ENCODE measurements around the gene ZMYND8.
A peak's percentile ranks its signal among the peaks of the same experiment; 100 is the strongest.
"Not testable (repeated sequence)": the region's sequence is repeated elsewhere in the genome, so short reads cannot be mapped to it uniquely, and the experiment has no call there.

Gene ZMYND8

GRCh38 chr20:47280668-47281067 is 75.8 kb downstream of the ZMYND8 start:
- no peak overlapping the region for H3K4me3 ChIP-seq (ENCODE audit: low read depth, low read length)
- TF ChIP-seq, protein P1, sequence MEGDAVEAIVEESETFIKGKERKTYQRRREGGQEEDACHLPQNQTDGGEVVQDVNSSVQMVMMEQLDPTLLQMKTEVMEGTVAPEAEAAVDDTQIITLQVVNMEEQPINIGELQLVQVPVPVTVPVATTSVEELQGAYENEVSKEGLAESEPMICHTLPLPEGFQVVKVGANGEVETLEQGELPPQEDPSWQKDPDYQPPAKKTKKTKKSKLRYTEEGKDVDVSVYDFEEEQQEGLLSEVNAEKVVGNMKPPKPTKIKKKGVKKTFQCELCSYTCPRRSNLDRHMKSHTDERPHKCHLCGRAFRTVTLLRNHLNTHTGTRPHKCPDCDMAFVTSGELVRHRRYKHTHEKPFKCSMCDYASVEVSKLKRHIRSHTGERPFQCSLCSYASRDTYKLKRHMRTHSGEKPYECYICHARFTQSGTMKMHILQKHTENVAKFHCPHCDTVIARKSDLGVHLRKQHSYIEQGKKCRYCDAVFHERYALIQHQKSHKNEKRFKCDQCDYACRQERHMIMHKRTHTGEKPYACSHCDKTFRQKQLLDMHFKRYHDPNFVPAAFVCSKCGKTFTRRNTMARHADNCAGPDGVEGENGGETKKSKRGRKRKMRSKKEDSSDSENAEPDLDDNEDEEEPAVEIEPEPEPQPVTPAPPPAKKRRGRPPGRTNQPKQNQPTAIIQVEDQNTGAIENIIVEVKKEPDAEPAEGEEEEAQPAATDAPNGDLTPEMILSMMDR (conservative IDR thresholded peaks at IDR 0.05; ENCODE audit: low read depth, low read length), result no peak
- DNase-seq (ENCODE audit: low read depth), result no peak

- DNase-seq (ENCODE audit: low read depth), result no peak
- TF ChIP-seq, protein P1 (conservative IDR thresholded peaks at IDR 0.05; ENCODE audit: low read depth, low read length), result peak; percentile 18
- no peak overlapping the region for H3K4me3 ChIP-seq (ENCODE audit: low read depth, low read length)
Observed at GRCh38 chr20:47280228-47280627, 76.3 kb downstream of the ZMYND8 start.

DNA sequence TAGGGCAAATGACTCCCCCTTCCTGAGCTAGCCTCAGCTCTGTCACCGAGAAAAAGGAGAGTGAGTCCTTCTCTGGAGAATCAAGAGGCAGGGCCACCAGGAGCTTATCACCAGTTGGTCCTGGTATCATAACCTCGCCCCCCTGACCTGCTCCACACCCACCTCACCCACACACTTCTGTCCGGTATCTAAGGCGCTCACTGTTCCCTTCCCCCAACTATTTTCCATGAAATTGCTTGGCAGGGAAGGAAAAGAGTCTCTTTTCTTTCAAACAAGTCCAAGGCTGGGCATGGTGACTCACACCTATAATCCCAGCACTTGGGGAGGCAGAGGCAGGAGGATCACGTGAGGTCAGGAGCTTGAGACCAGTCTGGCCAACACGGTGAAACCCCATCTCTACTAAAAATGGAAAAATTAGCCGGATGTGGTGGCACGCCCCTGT is 77.6 kb downstream of the ZMYND8 start:
- TF ChIP-seq, protein P1 (conservative IDR thresholded peaks at IDR 0.05; ENCODE audit: low read depth, low read length), result no peak

GRCh38 chr20:47277535-47277872 is 79.0 kb downstream of the ZMYND8 start:
- DNase-seq (ENCODE audit: low read depth); H3K4me3 ChIP-seq (ENCODE audit: low read depth, low read length): not testable (repeated sequence)

More for the DNA sequence above, 77.6 kb downstream of the ZMYND8 start:
- DNase-seq (ENCODE audit: low read depth), result peak; percentile 40
- H3K4me3 ChIP-seq (ENCODE audit: low read depth, low read length), result no peak overlapping the region

DNA sequence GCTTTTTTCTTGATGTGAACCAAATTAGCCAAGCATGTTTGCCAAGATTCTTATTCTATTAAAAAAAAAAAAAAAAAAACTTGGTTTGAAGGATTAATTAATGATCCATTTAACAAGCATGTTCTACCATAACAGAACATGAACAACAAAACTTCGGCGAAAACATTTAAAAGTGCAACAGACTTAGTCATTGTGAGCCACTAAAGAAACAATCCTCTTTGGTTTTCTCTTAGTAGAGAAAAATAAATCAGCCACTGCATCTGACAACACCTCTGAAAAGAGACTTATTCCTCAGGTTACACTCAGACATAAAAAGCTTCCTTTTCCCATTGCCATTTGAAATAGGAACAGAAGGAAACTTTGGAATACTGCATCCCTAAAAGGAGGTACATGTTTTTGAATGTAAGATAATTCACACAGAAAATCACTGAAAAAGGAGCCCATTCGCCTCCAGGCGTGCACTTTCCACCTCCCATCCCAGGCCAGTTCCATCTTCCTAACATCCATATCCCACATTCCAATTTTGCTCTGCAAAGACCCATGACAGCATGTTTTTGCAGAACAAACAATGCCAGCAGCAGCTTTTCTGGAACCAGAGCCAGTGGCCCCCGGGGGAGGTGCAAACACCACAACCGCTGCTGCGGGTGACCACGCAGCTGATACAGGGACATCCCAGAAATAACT is 79.5 kb downstream of the ZMYND8 start:
- peak; percentile 53 for DNase-seq (ENCODE audit: low read depth)
- TF ChIP-seq, protein P1 (conservative IDR thresholded peaks at IDR 0.05; ENCODE audit: low read depth, low read length), result no peak
- H3K4me3 ChIP-seq (ENCODE audit: low read depth, low read length), result no peak overlapping the region

- no peak overlapping the region for H3K4me3 ChIP-seq (ENCODE audit: low read depth, low read length)
- no peak for DNase-seq (ENCODE audit: low read depth)
- TF ChIP-seq, protein P1 (conservative IDR thresholded peaks at IDR 0.05; ENCODE audit: low read depth, low read length), result no peak
Observed at GRCh38 chr20:47276251-47276650, 80.2 kb downstream of the ZMYND8 start.

- TF ChIP-seq, protein P1 (conservative IDR thresholded peaks at IDR 0.05; ENCODE audit: low read depth, low read length), result no peak
- no peak overlapping the region for H3K4me3 ChIP-seq (ENCODE audit: low read depth, low read length)
- no peak for DNase-seq (ENCODE audit: low read depth)
Observed at GRCh38 chr20:47275548-47275947, 81.0 kb downstream of the ZMYND8 start.

All from choroid plexus epithelial cell (primary cell).